Measurements from ENCODE around the gene TBL3.

TBL3 gene

DNA sequence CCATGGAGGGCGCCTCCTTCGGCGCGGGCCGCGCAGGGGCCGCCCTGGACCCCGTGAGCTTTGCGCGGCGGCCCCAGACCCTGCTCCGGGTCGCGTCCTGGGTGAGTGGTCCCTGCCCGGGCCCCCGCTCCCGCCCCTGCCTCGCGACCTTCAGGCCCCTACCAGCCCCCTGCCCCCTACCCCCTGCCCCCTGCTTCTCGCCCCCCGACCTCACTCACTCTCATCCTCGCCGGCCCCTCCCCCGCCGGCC is 18.2 kb downstream of the TBL3 start:
- Histone ChIP-seq H3K4me2 (peak overlapping the region in 9 of 11 experiments; percentile 26 to 83 (median 75); a peak in 7 of 22 replicates), H3K36me3 (peaks cover 16 to 24% (median 21%) of the 10 kb centered on the region in 11 experiments), H3K4me1 (peaks cover 30 to 57% (median 46%) of the 10 kb centered on the region in 10 experiments), H3K9me3 (replicated peaks in 1 of 11) (peaks cover 0 to 10% (median 0%) of the 10 kb centered on the region in 11 experiments; a peak in 8 of 22 replicates), H3K4me3 (peak overlapping the region in 1 of 10 experiments; percentile 18; a peak in 1 of 20 replicates), H3K27me3 (peaks cover 40 to 56% (median 53%) of the 10 kb centered on the region in 11 experiments), H3K27ac (no peak overlapping the region), H4K20me1 (peaks cover 0 to 51% (median 18%) of the 10 kb centered on the region in 11 experiments; a peak in 15 of 22 replicates), H3K9ac (no peak overlapping the region)
- no peak for TF ChIP-seq Cebpa-rat (IDR thresholded peaks at IDR 0.05)

DNA sequence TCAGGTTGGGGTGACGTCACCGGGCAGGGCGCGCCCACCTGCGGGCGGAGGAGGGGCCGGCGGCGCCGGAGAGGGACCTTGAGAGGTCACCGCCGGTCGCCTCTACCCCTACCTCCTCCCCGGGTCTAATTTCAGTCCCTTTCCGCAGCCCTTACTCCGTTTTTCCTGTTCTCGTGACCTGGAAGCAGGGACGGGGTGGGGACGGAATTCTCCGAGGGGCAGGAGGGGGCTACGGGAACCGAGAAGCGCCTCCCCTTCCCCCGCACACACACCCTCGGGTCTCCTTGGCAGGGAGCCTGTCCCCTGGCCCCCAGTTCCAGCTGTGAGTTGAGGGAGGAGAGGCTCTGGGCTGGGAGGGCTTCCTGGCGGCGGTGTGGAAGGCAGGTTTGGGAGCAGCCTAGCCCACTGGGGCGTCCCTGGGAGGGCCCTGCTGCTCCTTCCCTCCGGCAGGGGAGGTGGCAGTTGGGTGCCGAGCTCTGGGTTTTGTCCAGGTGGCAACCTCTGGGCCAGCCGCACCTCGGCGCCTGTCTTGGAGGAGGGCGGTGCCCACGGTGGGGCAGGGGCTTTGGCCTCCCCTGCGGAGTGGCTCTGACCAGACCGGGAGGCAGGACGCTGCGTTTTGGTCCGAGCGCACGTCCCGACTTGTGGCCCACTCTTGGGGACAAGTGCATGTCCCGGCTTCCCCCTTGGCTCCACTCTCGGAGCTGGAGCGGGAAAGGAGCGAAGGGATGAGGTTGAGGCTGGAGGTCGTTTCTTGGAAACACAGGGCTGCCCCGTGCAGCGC is 18.7 kb downstream of the TBL3 start:
- peaks cover 15 to 24% (median 22%) of the 10 kb centered on the region in 11 experiments for H3K36me3 ChIP-seq
- H4K20me1 ChIP-seq = peaks cover 0 to 48% (median 18%) of the 10 kb centered on the region in 11 experiments; a peak in 15 of 22 replicates
- H3K27ac ChIP-seq = no peak overlapping the region
- peaks cover 25 to 52% (median 41%) of the 10 kb centered on the region in 10 experiments for H3K4me1 ChIP-seq
- TF ChIP-seq Cebpa-rat (IDR thresholded peaks at IDR 0.05) = no peak
- H3K9ac ChIP-seq = no peak overlapping the region; a peak in 2 of 22 replicates
- peak overlapping the region; percentile 61 to 83 (median 75) for H3K4me2 ChIP-seq
- H3K27me3 ChIP-seq = peaks cover 40 to 56% (median 53%) of the 10 kb centered on the region in 11 experiments
- peaks cover 0 to 10% (median 0%) of the 10 kb centered on the region in 11 experiments; a peak in 8 of 22 replicates for H3K9me3 ChIP-seq (replicated peaks in 1 of 11)
- H3K4me3 ChIP-seq = peak overlapping the region; percentile 18 to 45 (median 26); a peak in 11 of 20 replicates

DNA sequence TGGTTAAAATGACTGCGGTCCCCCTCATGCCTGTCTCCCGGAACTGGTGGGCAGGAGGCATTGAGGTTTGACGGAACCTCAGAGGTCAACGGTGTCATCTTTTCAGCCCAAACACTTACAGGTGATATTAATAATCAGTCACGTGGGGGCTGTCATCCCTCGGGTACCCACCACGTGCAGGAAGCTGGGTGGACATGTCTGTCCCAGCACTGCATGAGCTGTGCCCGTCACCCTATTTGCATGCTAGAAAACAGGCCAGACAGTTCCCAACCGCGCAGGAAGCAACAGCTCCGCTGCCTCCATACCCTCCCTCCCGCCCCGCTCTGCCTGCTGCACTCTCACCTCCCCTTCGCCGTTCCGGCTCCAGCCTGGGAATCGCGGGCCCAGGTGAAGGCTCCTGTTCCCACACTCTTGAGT is 19.3 kb downstream of the TBL3 start:
- peaks cover 40 to 56% (median 53%) of the 10 kb centered on the region in 11 experiments for H3K27me3 ChIP-seq
- peak overlapping the region in 8 of 10 experiments; percentile 25 to 54 (median 40); a peak in 6 of 20 replicates for H3K4me3 ChIP-seq
- H3K4me2 ChIP-seq = peak overlapping the region; percentile 62 to 83 (median 75)
- H3K9ac ChIP-seq = no peak overlapping the region
- peaks cover 0 to 42% (median 15%) of the 10 kb centered on the region in 11 experiments; a peak in 15 of 22 replicates for H4K20me1 ChIP-seq
- peaks cover 10 to 24% (median 20%) of the 10 kb centered on the region in 11 experiments for H3K36me3 ChIP-seq
- peaks cover 19 to 46% (median 36%) of the 10 kb centered on the region in 10 experiments for H3K4me1 ChIP-seq
- H3K27ac ChIP-seq = no peak overlapping the region
- TF ChIP-seq Cebpa-rat (IDR thresholded peaks at IDR 0.05) = no peak
- H3K9me3 ChIP-seq (replicated peaks in 1 of 11) = peaks cover 0 to 10% (median 0%) of the 10 kb centered on the region in 11 experiments; a peak in 8 of 22 replicates

GRCh38 chr16:1991588-1991947 is 19.7 kb downstream of the TBL3 start:
- peak overlapping the region; percentile 19 to 54 (median 37); a peak in 13 of 20 replicates for H3K4me3 ChIP-seq
- peaks cover 17 to 42% (median 35%) of the 10 kb centered on the region in 10 experiments for H3K4me1 ChIP-seq
- H3K27ac ChIP-seq = peak overlapping the region in 6 of 11 experiments; percentile 16 to 50 (median 47); a peak in 7 of 22 replicates

DNA sequence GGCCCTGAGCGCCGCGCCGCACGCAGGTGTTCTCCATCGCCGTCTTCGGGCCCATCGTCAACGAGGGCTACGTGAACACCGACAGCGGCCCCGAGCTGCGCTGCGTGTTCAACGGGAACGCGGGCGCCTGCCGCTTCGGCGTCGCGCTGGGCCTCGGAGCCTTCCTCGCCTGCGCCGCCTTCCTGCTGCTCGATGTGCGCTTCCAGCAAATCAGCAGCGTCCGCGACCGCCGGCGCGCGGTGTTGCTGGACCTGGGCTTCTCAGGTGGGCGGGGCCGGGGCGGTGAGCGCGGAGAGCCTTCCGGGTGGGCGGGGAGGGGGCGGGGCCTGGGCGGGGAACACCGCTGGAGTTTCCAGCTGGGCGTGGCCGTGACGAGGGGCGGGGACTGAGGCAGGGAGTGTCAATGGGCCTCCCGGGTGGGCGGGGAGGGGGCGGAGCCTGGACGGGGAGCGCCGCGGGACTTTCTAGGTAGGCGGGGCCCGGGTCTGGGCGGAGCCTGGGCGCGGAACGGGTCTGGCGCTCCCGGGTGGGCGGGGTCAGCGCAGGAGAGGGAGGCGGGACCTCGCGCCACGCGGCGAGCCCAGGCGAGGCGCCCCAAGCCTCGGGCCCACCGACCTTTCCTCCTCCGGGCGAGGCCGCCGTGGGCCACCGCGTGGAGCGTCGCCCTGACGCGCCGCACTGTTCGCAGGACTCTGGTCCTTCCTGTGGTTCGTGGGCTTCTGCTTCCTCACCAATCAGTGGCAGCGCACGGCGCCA is 20.3 kb downstream of the TBL3 start:
- Histone ChIP-seq H3K36me3 (peaks cover 7 to 24% (median 20%) of the 10 kb centered on the region in 11 experiments), H3K4me2 (peak overlapping the region; percentile 62 to 83 (median 75)), H3K4me1 (peaks cover 17 to 41% (median 35%) of the 10 kb centered on the region in 10 experiments), H3K9ac (peak overlapping the region in 6 of 11 experiments; percentile 30 to 61 (median 42); a peak in 2 of 22 replicates), H3K27ac (peak overlapping the region in 6 of 11 experiments; percentile 16 to 50 (median 47); a peak in 7 of 22 replicates), H3K27me3 (peaks cover 40 to 56% (median 53%) of the 10 kb centered on the region in 11 experiments), H3K4me3 (peak overlapping the region; percentile 19 to 54 (median 37); a peak in 13 of 20 replicates), H3K9me3 (replicated peaks in 1 of 11) (peaks cover 0 to 10% (median 0%) of the 10 kb centered on the region in 11 experiments; a peak in 8 of 22 replicates), H4K20me1 (peaks cover 0 to 39% (median 23%) of the 10 kb centered on the region in 11 experiments; a peak in 16 of 22 replicates)
- no peak for TF ChIP-seq Cebpa-rat (IDR thresholded peaks at IDR 0.05)

More at GRCh38 chr16:1991588-1991947, 19.7 kb downstream of the TBL3 start:
- H3K9ac ChIP-seq = peak overlapping the region in 6 of 11 experiments; percentile 30 to 61 (median 42); a peak in 2 of 22 replicates
- H3K36me3 ChIP-seq = peaks cover 6 to 24% (median 19%) of the 10 kb centered on the region in 11 experiments
- TF ChIP-seq Cebpa-rat (IDR thresholded peaks at IDR 0.05) = no peak
- peaks cover 0 to 10% (median 0%) of the 10 kb centered on the region in 11 experiments; a peak in 8 of 22 replicates for H3K9me3 ChIP-seq (replicated peaks in 1 of 11)
- peaks cover 0 to 39% (median 18%) of the 10 kb centered on the region in 11 experiments; a peak in 15 of 22 replicates for H4K20me1 ChIP-seq
- H3K4me2 ChIP-seq = peak overlapping the region; percentile 62 to 83 (median 75)
- H3K27me3 ChIP-seq = peaks cover 40 to 56% (median 53%) of the 10 kb centered on the region in 11 experiments

DNA sequence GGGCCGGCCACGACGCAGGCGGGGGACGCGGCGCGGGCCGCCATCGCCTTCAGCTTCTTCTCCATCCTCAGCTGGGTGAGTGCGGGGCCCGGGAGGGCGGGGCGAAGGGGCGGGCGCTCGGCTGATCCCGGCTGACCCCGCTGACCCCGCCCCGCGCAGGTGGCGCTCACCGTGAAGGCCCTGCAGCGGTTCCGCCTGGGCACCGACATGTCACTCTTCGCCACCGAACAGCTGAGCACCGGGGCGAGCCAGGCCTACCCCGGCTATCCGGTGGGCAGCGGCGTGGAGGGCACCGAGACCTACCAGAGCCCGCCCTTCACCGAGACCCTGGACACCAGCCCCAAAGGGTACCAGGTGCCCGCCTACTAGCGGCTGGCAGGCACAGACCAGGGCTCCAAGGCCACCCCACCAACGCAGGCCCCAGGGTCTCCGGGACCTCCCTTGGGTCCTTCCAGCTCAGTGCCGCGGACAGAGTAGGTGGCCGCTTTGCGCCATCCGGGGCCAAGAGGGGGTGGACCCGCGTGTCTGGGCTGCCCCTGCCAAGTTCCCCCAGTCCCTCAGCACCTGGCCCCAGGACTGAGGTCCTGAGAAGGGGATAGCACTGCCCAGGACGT is 21.0 kb downstream of the TBL3 start:
- Histone ChIP-seq H3K9ac (0 out of 22 replicates have a peak overlapping the region, but pooled peaks of 1 of the 11 experiments have one; percentile 11), H3K27ac (0 out of 22 replicates have a peak overlapping the region, but pooled peaks of 1 of the 11 experiments have one; percentile 6)
- no peak for TF ChIP-seq Cebpa-rat (IDR thresholded peaks at IDR 0.05)

DNA sequence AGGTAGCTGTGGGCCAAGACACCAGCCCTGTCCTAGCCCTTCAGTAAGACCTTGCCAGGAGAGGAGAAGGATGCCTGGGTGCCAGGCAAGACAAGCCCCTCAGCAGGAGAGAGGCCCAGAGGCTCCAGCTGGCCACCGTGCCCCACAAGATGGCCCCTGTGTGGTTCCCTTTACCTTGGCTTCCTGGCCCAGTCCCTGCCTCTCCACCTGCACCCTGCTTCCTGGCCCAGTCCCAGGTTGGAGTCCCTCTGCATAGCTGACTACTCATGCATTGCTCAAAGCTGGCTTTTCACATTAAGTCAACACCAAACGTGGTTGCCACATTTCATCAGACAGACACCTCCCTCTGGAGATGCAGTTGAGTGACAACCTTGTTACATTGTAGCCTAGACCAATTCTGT is 21.9 kb downstream of the TBL3 start:
- Histone ChIP-seq H3K9me3 (replicated peaks in 1 of 11) (peaks cover 0 to 10% (median 0%) of the 10 kb centered on the region in 11 experiments; a peak in 8 of 22 replicates), H3K4me1 (peaks cover 17 to 41% (median 35%) of the 10 kb centered on the region in 10 experiments), H3K9ac (0 out of 22 replicates have a peak overlapping the region, but pooled peaks of 2 of the 11 experiments have one; percentile 11 to 26), H3K27me3 (peaks cover 37 to 45% (median 43%) of the 10 kb centered on the region in 11 experiments), H3K4me2 (peak overlapping the region in 8 of 11 experiments; percentile 9 to 39 (median 20); a peak in 12 of 22 replicates), H3K27ac (peak overlapping the region in 5 of 11 experiments; percentile 6 to 23 (median 18); a peak in 3 of 22 replicates), H3K4me3 (no peak overlapping the region), H3K36me3 (peaks cover 21 to 38% (median 34%) of the 10 kb centered on the region in 11 experiments), H4K20me1 (peaks cover 0 to 50% (median 37%) of the 10 kb centered on the region in 11 experiments; a peak in 18 of 22 replicates)
- no peak for TF ChIP-seq Cebpa-rat (IDR thresholded peaks at IDR 0.05)

More for the DNA sequence above, 21.0 kb downstream of the TBL3 start:
- Histone ChIP-seq H3K4me2 (peak overlapping the region in 9 of 11 experiments; percentile 17 to 44 (median 29); a peak in 13 of 22 replicates), H3K4me1 (peaks cover 17 to 41% (median 35%) of the 10 kb centered on the region in 10 experiments), H3K9me3 (replicated peaks in 1 of 11) (peaks cover 0 to 10% (median 0%) of the 10 kb centered on the region in 11 experiments; a peak in 8 of 22 replicates), H3K36me3 (peaks cover 11 to 29% (median 25%) of the 10 kb centered on the region in 11 experiments), H4K20me1 (peaks cover 0 to 42% (median 27%) of the 10 kb centered on the region in 11 experiments; a peak in 18 of 22 replicates), H3K27me3 (peaks cover 40 to 54% (median 52%) of the 10 kb centered on the region in 11 experiments), H3K4me3 (0 out of 20 replicates have a peak overlapping the region, but pooled peaks of 1 of the 10 experiments have one; percentile 35)

Measured in BLaER1 treated with 17β-estradiol and CSF1 and Interleukin-3, amounts not matched to agents 10 nM and 100 nM (cell line).